Colonic mucosa (tissue), 4 donors: Measurements from ENCODE around the gene RPS6KA3. TPM values are rescaled to one million over a fixed set of nuclear protein-coding genes. Genes with fewer than 3 reads are reported as not detected.

Experiments used
- DNase-seq: peaks from one replicate; pipeline ENCODE4 v3.0.0-alpha.2; 2020
- H3K27ac ChIP-seq: fragments of 200-600 bp; one replicate; pipeline ENCODE4 v1.8.0; 2021
- H3K27me3 ChIP-seq: fragments of 200-600 bp; one replicate; pipeline ENCODE4 v1.8.0; 2021
- H3K36me3 ChIP-seq: fragments of 200-600 bp; one replicate; pipeline ENCODE4 v1.8.0; 2021
- H3K4me1 ChIP-seq: fragments of 200-600 bp; one replicate; pipeline ENCODE4 v1.8.0; 2021; ENCODE audit warnings: mild to moderate bottlenecking
- H3K4me3 ChIP-seq: fragments of 200-600 bp; one replicate; pipeline ENCODE4 v1.8.0; 2021
- H3K9ac ChIP-seq, 2 donors: one replicate each; pipeline ENCODE4 v1.7.0; 2013; ENCODE audit warnings: control low read depth in 2 of 2, low read depth in 2 of 2, low read length in 2 of 2
- H3K9me3 ChIP-seq: fragments of 200-600 bp; one replicate; pipeline ENCODE4 v1.8.0; 2021
- intact Hi-C: fragments of 100-400 bp; cut with DNase I; formaldehyde crosslinking; loops from one replicate; pipeline ENCODE4 v1.14.1; 2022
- total RNA-seq, 2 donors: library from RNA; stranded (reverse); fragmentation: NEBNext Ultra II Directional in 1 of 2; extraction: Animal tissue kit (Norgen Biotek cat#: 25700) in 1 of 2; gene quantifications; one replicate each; pipeline ENCODE4 v1.2.1, GENCODE V29; 2021
- TF ChIP-seq, protein P1 (sequence below): fragments of 200-600 bp; IDR thresholded peaks from one replicate; pipeline ENCODE4 v1.8.0; 2022; ENCODE audit warnings: antibody characterized with exemption, mild to moderate bottlenecking
- donor health status: healthy.
- donor health status: DM: no; HTN: no; CAD: no.
- donor health status: DM: no; HTN: no; CAD: no.

Gene RPS6KA3
- total RNA-seq, 2 donors from 2014 or later = 77.0 to 110 TPM

DNA sequence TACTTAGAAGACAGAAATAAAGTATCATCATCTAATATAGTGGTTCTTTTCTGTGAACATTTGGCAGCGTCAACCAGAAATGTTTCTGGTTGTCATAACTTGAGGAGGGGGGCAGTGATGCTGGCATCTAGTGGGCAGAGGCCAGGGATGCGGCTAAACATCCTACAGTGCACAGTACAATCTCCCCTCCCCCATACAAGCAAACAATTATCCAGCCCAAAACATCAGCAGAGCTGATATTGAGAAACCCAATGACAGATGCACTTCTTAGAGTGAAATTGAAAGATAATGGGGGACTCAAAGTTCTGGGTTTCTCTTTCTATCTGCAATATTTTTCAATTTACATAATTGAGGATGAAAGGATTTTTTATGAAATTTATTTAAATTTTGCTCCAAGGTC, 123.1 kb downstream of the RPS6KA3 start:
- no peak for DNase-seq
- H3K27me3 ChIP-seq = no peaks in the 10 kb centered on the region
- no peak overlapping the region for H3K4me3 ChIP-seq
- no peaks in the 10 kb centered on the region for H3K9me3 ChIP-seq
- TF ChIP-seq, protein P1, sequence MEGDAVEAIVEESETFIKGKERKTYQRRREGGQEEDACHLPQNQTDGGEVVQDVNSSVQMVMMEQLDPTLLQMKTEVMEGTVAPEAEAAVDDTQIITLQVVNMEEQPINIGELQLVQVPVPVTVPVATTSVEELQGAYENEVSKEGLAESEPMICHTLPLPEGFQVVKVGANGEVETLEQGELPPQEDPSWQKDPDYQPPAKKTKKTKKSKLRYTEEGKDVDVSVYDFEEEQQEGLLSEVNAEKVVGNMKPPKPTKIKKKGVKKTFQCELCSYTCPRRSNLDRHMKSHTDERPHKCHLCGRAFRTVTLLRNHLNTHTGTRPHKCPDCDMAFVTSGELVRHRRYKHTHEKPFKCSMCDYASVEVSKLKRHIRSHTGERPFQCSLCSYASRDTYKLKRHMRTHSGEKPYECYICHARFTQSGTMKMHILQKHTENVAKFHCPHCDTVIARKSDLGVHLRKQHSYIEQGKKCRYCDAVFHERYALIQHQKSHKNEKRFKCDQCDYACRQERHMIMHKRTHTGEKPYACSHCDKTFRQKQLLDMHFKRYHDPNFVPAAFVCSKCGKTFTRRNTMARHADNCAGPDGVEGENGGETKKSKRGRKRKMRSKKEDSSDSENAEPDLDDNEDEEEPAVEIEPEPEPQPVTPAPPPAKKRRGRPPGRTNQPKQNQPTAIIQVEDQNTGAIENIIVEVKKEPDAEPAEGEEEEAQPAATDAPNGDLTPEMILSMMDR = no peak
- H3K9ac ChIP-seq = no peak overlapping the region
- intact Hi-C loops = loop anchor here (10.0 kb wide), 1 partner anchor 301 kb away; no protein-coding TSS in a partner anchor
- no peaks in the 10 kb centered on the region for H3K36me3 ChIP-seq
- no peaks in the 10 kb centered on the region for H3K4me1 ChIP-seq
- H3K27ac ChIP-seq = no peak overlapping the region

DNA sequence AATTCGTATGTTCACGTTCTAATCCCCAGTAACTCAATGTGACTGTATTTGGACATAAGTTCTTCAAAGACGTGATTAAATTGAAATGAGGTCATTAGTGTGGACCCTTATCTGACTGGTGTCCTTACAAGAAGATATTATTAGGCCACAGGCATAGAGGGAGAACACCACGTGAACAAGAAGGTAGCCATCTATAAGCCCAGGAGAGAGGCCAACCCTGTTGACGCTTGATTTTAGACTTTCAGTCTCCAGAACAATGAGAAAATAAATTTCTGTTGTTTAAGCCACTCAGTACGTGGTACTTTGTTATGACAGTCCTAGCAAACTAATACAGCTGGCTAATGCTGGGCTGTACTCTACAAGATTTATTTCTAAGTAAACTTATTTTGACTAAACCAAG, 123.6 kb downstream of the RPS6KA3 start:
- no peaks in the 10 kb centered on the region for H3K27me3 ChIP-seq
- H3K9ac ChIP-seq = no peak overlapping the region
- H3K36me3 ChIP-seq = no peaks in the 10 kb centered on the region
- no peaks in the 10 kb centered on the region for H3K4me1 ChIP-seq
- DNase-seq = no peak
- no peaks in the 10 kb centered on the region for H3K9me3 ChIP-seq
- TF ChIP-seq, protein P1 = no peak
- H3K27ac ChIP-seq = no peak overlapping the region
- intact Hi-C loops = loop anchor here (10.0 kb wide), 1 partner anchor 302 kb away; no protein-coding TSS in a partner anchor
- no peak overlapping the region for H3K4me3 ChIP-seq

DNA sequence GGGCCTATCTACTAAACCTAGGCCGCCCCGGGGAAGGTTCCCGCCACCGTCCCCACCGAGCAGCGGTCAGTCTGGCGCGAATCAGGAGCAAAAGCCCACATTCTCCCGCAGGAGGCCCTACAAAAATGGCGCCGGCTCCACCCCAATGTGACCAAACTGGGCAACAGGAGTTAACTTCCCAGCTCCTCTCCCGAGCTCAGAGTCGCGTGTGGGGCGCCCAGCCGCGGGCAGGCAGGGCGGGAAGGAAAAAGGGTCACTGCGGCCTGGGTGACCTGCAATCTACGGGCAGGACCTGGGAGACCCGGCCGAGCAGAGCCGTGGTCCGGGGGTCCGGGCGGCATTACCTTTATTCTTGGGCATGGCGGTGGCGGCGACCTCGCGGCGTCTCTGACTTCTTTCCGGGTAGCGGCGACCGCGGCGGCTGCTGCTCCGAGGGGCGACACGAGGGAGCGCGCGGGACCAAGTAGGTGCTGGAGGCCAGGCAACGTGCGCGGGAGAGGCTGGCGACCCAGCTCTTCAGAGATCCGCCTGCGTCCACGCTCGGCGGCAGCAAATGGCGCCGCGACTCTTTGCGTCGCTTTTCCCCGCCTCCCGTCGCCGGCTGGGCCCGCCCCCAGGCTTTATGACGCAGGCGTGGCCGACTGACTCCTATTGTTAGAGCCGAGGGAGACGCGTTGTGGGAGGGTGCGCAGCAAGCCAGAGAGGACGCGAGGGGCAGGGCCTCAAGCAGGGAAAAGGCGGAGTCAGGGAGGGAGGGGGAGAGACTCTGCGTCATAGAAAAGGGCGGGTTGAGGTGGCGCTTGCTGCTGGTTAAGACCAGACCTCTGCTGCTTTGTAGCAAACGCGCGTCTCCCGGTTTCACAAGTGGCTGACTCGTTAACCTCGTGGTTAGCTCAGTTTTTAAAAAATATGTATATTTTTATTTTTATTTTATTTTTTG, 125.2 kb downstream of the RPS6KA3 start, which contains the start of gene EIF1AX:
Gene EIF1AX, minus strand, starts transcription at position 558 of the 940 bp plus-strand sequence. Its CDS starts 198 bp downstream, at position 360.
- intact Hi-C loops = loop anchor here (10.0 kb wide), 1 partner anchor 303 kb away; no protein-coding TSS in a partner anchor
- H3K9me3 ChIP-seq = no peaks in the 10 kb centered on the region
- TF ChIP-seq, protein P1 = no peak

DNA sequence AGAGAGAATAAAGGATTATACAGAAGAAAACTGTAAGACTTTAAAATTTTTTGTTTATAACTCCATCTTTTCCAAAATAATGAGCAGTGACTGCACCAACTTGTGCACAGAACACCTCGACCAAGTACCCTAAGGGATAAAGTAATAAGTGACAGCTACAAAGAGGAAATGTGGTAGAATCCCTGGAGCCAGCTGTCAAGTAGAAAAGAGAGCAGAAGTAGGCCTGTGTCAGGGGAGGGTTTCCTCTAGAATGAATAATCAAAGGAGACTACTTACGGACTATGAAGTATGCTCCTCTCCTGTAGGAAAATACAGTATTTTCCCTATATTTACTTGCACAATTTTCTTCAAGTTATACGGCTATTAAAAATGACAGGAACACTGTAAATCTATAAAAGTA, 126.3 kb downstream of the RPS6KA3 start:
- Histone ChIP-seq H3K27ac (no peak overlapping the region), H3K4me3 (peak overlapping the region; percentile 63), H3K9ac (peak overlapping the region; percentile 91), H3K36me3 (no peaks in the 10 kb centered on the region), H3K4me1 (no peaks in the 10 kb centered on the region), H3K9me3 (no peaks in the 10 kb centered on the region), H3K27me3 (no peaks in the 10 kb centered on the region)
- TF ChIP-seq, protein P1 = no peak
- intact Hi-C loops = loop anchor here (10.0 kb wide), 1 partner anchor 304 kb away; no protein-coding TSS in a partner anchor
- no peak for DNase-seq

More for the DNA sequence above, 125.2 kb downstream of the RPS6KA3 start, which contains the start of gene EIF1AX:
- H3K9ac ChIP-seq = peak within 1 kb of the TSS; percentile 91
- no peaks in the 10 kb centered on the region for H3K4me1 ChIP-seq
- peak; percentile 99 for DNase-seq
- peak within 1 kb of the TSS; percentile 63 for H3K4me3 ChIP-seq
- H3K27ac ChIP-seq = peak within 1 kb of the TSS; percentile 81
- no peaks in the 10 kb centered on the region for H3K36me3 ChIP-seq
- no peaks in the 10 kb centered on the region for H3K27me3 ChIP-seq

DNA sequence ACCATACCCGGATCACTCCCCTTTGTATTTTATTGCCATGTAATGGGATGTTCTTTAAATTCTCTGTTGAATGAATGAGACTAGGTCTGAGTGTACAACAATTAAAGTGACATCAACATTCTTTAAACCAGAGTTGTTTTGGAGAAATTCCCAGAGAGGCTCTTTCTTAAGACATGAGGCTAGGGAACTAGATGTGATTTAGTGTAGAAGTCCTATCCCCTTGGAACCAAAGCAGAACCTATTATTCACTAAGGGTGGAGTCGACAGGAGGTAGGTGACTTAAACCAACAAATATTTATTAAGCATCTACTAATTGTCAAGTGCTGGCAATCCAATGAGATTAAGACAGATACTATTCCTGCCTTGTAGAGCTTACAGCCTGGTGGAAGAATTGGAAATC, 126.7 kb downstream of the RPS6KA3 start:
- TF ChIP-seq, protein P1 = no peak
- peak overlapping the region in 1 of 2 donors; percentile 91 for H3K9ac ChIP-seq

More for the DNA sequence above, 126.7 kb downstream of the RPS6KA3 start:
- intact Hi-C loops = loop anchor here (10.0 kb wide), 1 partner anchor 305 kb away; no protein-coding TSS in a partner anchor
- H3K9me3 ChIP-seq = no peaks in the 10 kb centered on the region
- H3K4me1 ChIP-seq = no peaks in the 10 kb centered on the region
- no peak overlapping the region for H3K27ac ChIP-seq
- H3K27me3 ChIP-seq = no peaks in the 10 kb centered on the region
- DNase-seq = no peak
- no peaks in the 10 kb centered on the region for H3K36me3 ChIP-seq
- H3K4me3 ChIP-seq = peak overlapping the region; percentile 63
